CD4-positive, alpha-beta T cell treated with Interleukin-17A for 1 hour (primary cell): ENCODE data around the gene PHLDB2.

Experiments used
- DNase-seq: peaks from one replicate; pipeline ENCODE4 v3.0.0-alpha.2; 2020

The PHLDB2 gene

GRCh38 chr3:111885578-111885977 lies 26.5 kb downstream of the PHLDB2 start:
- DNase-seq = no peak

GRCh38 chr3:111890051-111890580 lies 31.1 kb downstream of the PHLDB2 start:
- DNase-seq = no peak

- DNase-seq = no peak
Observed at GRCh38 chr3:111892070-111892469, 33.0 kb downstream of the PHLDB2 start.

GRCh38 chr3:111895071-111895470 lies 36.0 kb downstream of the PHLDB2 start:
- DNase-seq = no peak

GRCh38 chr3:111899966-111900365 lies 40.9 kb downstream of the PHLDB2 start:
- no peak for DNase-seq

GRCh38 chr3:111901637-111902036 lies 42.6 kb downstream of the PHLDB2 start:
- DNase-seq = no peak

- DNase-seq = no peak
Observed at GRCh38 chr3:111902534-111902933, 43.5 kb downstream of the PHLDB2 start.

GRCh38 chr3:111903067-111903511 lies 44.0 kb downstream of the PHLDB2 start:
- no peak for DNase-seq

GRCh38 chr3:111904376-111905241 lies 45.5 kb downstream of the PHLDB2 start:
- DNase-seq = no peak

GRCh38 chr3:111906656-111907055 lies 47.6 kb downstream of the PHLDB2 start:
- no peak for DNase-seq

GRCh38 chr3:111907151-111907550 lies 48.1 kb downstream of the PHLDB2 start:
- DNase-seq = no peak

GRCh38 chr3:111910806-111911205 lies 51.7 kb downstream of the PHLDB2 start:
- DNase-seq = no peak

GRCh38 chr3:111911446-111911845 lies 52.4 kb downstream of the PHLDB2 start:
- DNase-seq = no peak

- no peak for DNase-seq
Observed at GRCh38 chr3:111913163-111913763, 54.2 kb downstream of the PHLDB2 start.

GRCh38 chr3:111915905-111916304 lies 56.8 kb downstream of the PHLDB2 start:
- no peak for DNase-seq

GRCh38 chr3:111917300-111917699 lies 58.2 kb downstream of the PHLDB2 start:
- no peak for DNase-seq

- no peak for DNase-seq
Observed at GRCh38 chr3:111919370-111920065, 60.5 kb downstream of the PHLDB2 start.

- DNase-seq = no peak
Observed at GRCh38 chr3:111921181-111921580, 62.1 kb downstream of the PHLDB2 start.

- DNase-seq = no peak
Observed at GRCh38 chr3:111923095-111923771, 64.2 kb downstream of the PHLDB2 start.

GRCh38 chr3:111923806-111924205 lies 64.7 kb downstream of the PHLDB2 start:
- no peak for DNase-seq

- DNase-seq = no peak
Observed at GRCh38 chr3:111924283-111924682, 65.2 kb downstream of the PHLDB2 start.

GRCh38 chr3:111926266-111926676 lies 67.2 kb downstream of the PHLDB2 start:
- DNase-seq = no peak

- no peak for DNase-seq
Observed at GRCh38 chr3:111928613-111929012, 69.5 kb downstream of the PHLDB2 start.
